B cell (primary cell): ENCODE data around the gene RIPK1. TPM values are rescaled to one million over a fixed set of nuclear protein-coding genes. Genes with fewer than 3 reads are reported as not detected.

Source experiments
- ATAC-seq: fragments of 200-7000 bp; cut with Tn5 transposase; one replicate; pipeline ENCODE4 v1.10.0; 2021; ENCODE audit warnings: low read depth, mild to moderate bottlenecking, moderate number of reproducible peaks, moderate library complexity
- CTCF ChIA-PET: fragments of 350-600 bp; sonication (Branson Sonifier 250); formaldehyde crosslinking; loops from one replicate; lab custom pipeline; 2021; ENCODE audit warnings: antibody characterized with exemption, inconsistent platforms; lab: Charles Lee
- POLR2A ChIA-PET: fragments of 350-600 bp; sonication (Branson Sonifier 250); formaldehyde crosslinking; loops from one replicate; lab custom pipeline; 2021; ENCODE audit warnings: antibody characterized with exemption; lab: Charles Lee
- DNase-seq: peaks from one replicate; pipeline ENCODE4 v3.0.0; 2013
- H2AFZ ChIP-seq: 2 replicates; pipeline ENCODE4 v1.6.1; 2012; ENCODE audit warnings: mild to moderate bottlenecking, low read depth, low read length; ENCODE audit not compliant: insufficient read depth, poor library complexity, severe bottlenecking
- H3K27ac ChIP-seq, 2 donors: 1 replicate in 1 of 2; 2 replicates in 1 of 2; pipeline ENCODE4 v1.5.1; 2012 to 2013; ENCODE audit warnings: low read length in 2 of 2, mild to moderate bottlenecking in 2 of 2, moderate library complexity in 1 of 2
- H3K27me3 ChIP-seq, 4 experiments: fragments of 200-600 bp in 1 of 4; sonication (generic) in 1 of 4; replicated peaks in 1 of 4; 1 replicate in 2 of 4; 2 replicates in 2 of 4; pipeline versions ENCODE4 v1.6.1 to v1.7.0; 2013 to 2016; ENCODE audit warnings: low read length in 3 of 4, mild to moderate bottlenecking in 2 of 4, mixed read lengths in 1 of 4, moderate library complexity in 1 of 4; ENCODE audit not compliant: insufficient read depth in 4 of 4, control insufficient read depth in 3 of 4; ENCODE audit errors: control extremely low read depth in 1 of 4
- H3K36me3 ChIP-seq, 2 experiments: replicated peaks in 1 of 2; 1 replicate in 1 of 2; 2 replicates in 1 of 2; pipeline versions ENCODE4 v1.6.1 to v1.7.1; 2013; ENCODE audit warnings: low read length in 1 of 2; ENCODE audit not compliant: insufficient read depth in 2 of 2, control insufficient read depth in 1 of 2; ENCODE audit errors: control extremely low read depth in 1 of 2, extremely low read depth in 1 of 2
- H3K4me1 ChIP-seq, 2 donors: fragments of 200-600 bp in 1 of 2; sonication (generic) in 1 of 2; 1 replicate in 1 of 2; 2 replicates in 1 of 2; pipeline versions ENCODE4 v1.5.1 to v1.6.1; 2013 to 2017; ENCODE audit warnings: low read length in 2 of 2; ENCODE audit not compliant: control insufficient read depth in 2 of 2, insufficient read depth in 2 of 2
- H3K4me2 ChIP-seq: replicated peaks from 2 replicates; pipeline ENCODE3; 2012; ENCODE audit warnings: mild to moderate bottlenecking, low read depth, low read length; ENCODE audit not compliant: poor library complexity, severe bottlenecking
- H3K4me3 ChIP-seq, 5 experiments: fragments of 200-600 bp in 1 of 5; sonication (generic) in 1 of 5; 1 replicate in 3 of 5; 2 replicates in 2 of 5; pipeline versions ENCODE4 v1.5.1 to v1.7.0; 2011 to 2016; ENCODE audit warnings: low read length in 4 of 5, mild to moderate bottlenecking in 4 of 5, low read depth in 2 of 5, control low read depth in 1 of 5, moderate library complexity in 1 of 5; ENCODE audit not compliant: insufficient read depth in 1 of 5; ENCODE audit errors: control extremely low read depth in 1 of 5, extremely low read depth in 1 of 5
- H3K79me2 ChIP-seq: fragments of 200-600 bp; sonication (generic); one replicate; pipeline ENCODE4 v1.6.0; 2016; ENCODE audit warnings: low read length; ENCODE audit not compliant: control insufficient read depth, insufficient read depth
- H3K9ac ChIP-seq: fragments of 200-600 bp; sonication (generic); 2 replicates; pipeline ENCODE4 v1.6.1; 2017; ENCODE audit warnings: mild to moderate bottlenecking, low read length, moderate library complexity
- H3K9me3 ChIP-seq, 3 donors: one replicate each; pipeline versions ENCODE4 v1.6.1 to v1.7.1; 2013; ENCODE audit warnings: low read length in 2 of 3; ENCODE audit not compliant: control insufficient read depth in 2 of 3, insufficient read depth in 1 of 3; ENCODE audit errors: control extremely low read depth in 1 of 3
- H4K20me1 ChIP-seq: 2 replicates; pipeline ENCODE4 v1.6.0; 2012; ENCODE audit warnings: mild to moderate bottlenecking, low read length; ENCODE audit not compliant: insufficient read depth, control insufficient read depth, poor library complexity, severe bottlenecking
- H3K27ac Mint-ChIP-seq: one replicate; pipeline ENCODE4 v1.8.0; 2021; ENCODE audit warnings: mixed read lengths
- H3K27me3 Mint-ChIP-seq: one replicate; pipeline ENCODE4 v1.8.0; 2021; ENCODE audit warnings: mixed read lengths
- H3K4me1 Mint-ChIP-seq: one replicate; pipeline ENCODE4 v1.8.0; 2021; ENCODE audit warnings: mixed read lengths
- H3K4me3 Mint-ChIP-seq: one replicate; pipeline ENCODE4 v1.8.0; 2021; ENCODE audit warnings: mixed read lengths
- H3K9me3 Mint-ChIP-seq: one replicate; pipeline ENCODE4 v1.8.0; 2022; ENCODE audit warnings: mixed read lengths; ENCODE audit not compliant: insufficient read depth
- CTCF ChIP-seq: fragments of 200-600 bp; IDR thresholded peaks from one replicate; pipeline ENCODE4 v1.8.0; 2022; ENCODE audit warnings: antibody characterized with exemption, mild to moderate bottlenecking
- EZH2 ChIP-seq: IDR thresholded peaks from 2 replicates; pipeline ENCODE4 v1.6.1; 2012; ENCODE audit warnings: borderline replicate concordance, low read depth, mild to moderate bottlenecking, moderate library complexity, low read length; ENCODE audit not compliant: insufficient read depth, poor library complexity, severe bottlenecking
- WGBS: methylation state at CpG from one replicate; pipeline ENCODE4 v1.1.5; 2013; ENCODE audit warnings: missing lambda C conversion rate; ENCODE audit not compliant: insufficient coverage; 5-methylcytosine and 5-hydroxymethylcytosine counted together
- intact Hi-C: fragments of 100-400 bp; cut with micrococcal nuclease; formaldehyde crosslinking; loops from one replicate; pipeline ENCODE4 v1.10.0; 2022
- polyA plus RNA-seq: library from polyadenylated mRNA; depleted of rRNA; stranded (reverse); fragments of >200 nt; gene quantifications from 2 replicates; pipeline ENCODE4 v1.2.3, GENCODE V29; 2012
- total RNA-seq, 2 donors: library from RNA; stranded (reverse); fragments of 120-200 nt in 1 of 2; gene quantifications; 1 replicate in 1 of 2; 2 replicates in 1 of 2; pipeline versions ENCODE4 v1.2.3 to v1.2.4, GENCODE V29; 2013 to 2022

The RIPK1 gene
- total and polyA plus RNA-seq, 2 donors (not counting 1 experiment from before 2014, with no cell fraction given) = 7.3 to 26.2 TPM

- no peaks in the 10 kb centered on the region for H3K9me3 Mint-ChIP-seq
- Histone ChIP-seq H3K79me2 (no peaks in the 10 kb centered on the region), H3K27ac (peak overlapping the region in 1 of 2 donors; percentile 51), H3K4me1 (peaks cover 10 to 18% of the 10 kb centered on the region in 2 donors), H3K9ac (peak overlapping the region; percentile 77), H3K36me3 (no peaks in the 10 kb centered on the region), H3K27me3 (peaks cover 0 to 10% (median 0%) of the 10 kb centered on the region in 4 experiments), H4K20me1 (no peaks in the 10 kb centered on the region), H3K4me2 (peak overlapping the region; percentile 89), H2AFZ (peak overlapping the region; percentile 92), H3K4me3 (peak overlapping the region in 4 of 5 experiments; percentile 71 to 81 (median 78)), H3K9me3 (no peaks in the 10 kb centered on the region)
- peak overlapping the region; percentile 83 for H3K4me3 Mint-ChIP-seq
- TF ChIP-seq EZH2 = no peak
- TF ChIP-seq CTCF = no peak
- DNase-seq = peak; percentile 81
- H3K27me3 Mint-ChIP-seq = peaks cover 4% of the 10 kb centered on the region
- peak; percentile 79 for ATAC-seq
- CTCF ChIA-PET = interaction anchor here (0.8 to 3.0 kb wide), 9 partner anchors 9 to 569 kb away, joined by 3 to 19 read pairs (median 4); partner anchors contain the start of gene TUBB2B
- peak overlapping the region; percentile 71 for H3K27ac Mint-ChIP-seq
- POLR2A ChIA-PET = interaction anchor here (0.6 to 1.3 kb wide), 2 partner anchors 65 to 96 kb away, joined by 4 read pairs; partner anchors contain the start of gene PSMG4
- WGBS = under 1% methylated on average over 51 of the region's 74 CpGs
- intact Hi-C loops = loop anchor here (1.0 to 5.0 kb wide), 7 partner anchors 36 to 974 kb away; partner anchors contain the start of genes BPHL and SERPINB1
- H3K4me1 Mint-ChIP-seq = peaks cover 23% of the 10 kb centered on the region
Observed at GRCh38 chr6:3162565-3163247, 94.4 kb downstream of the RIPK1 start.

GRCh38 chr6:3163248-3163594, 94.9 kb downstream of the RIPK1 start:
- ATAC-seq (peak; percentile 5), DNase-seq (no peak)
- H3K27ac ChIP-seq = no peak overlapping the region
- no peaks in the 10 kb centered on the region for H4K20me1 ChIP-seq
- WGBS = no CpG with 5 or more reads among the region's 13 CpGs
- TF ChIP-seq EZH2 (no peak), CTCF (no peak)
- CTCF ChIA-PET = interaction anchor here (1.0 to 3.0 kb wide), 7 partner anchors 9 to 91 kb away, joined by 3 to 19 read pairs (median 4); partner anchors contain the start of gene TUBB2B
- peak overlapping the region; percentile 83 for H3K4me3 Mint-ChIP-seq
- intact Hi-C loops = loop anchor here (1.0 to 5.0 kb wide), 5 partner anchors 45 to 974 kb away; partner anchors contain the start of genes BPHL and SERPINB1
- peak overlapping the region; percentile 36 to 81 (median 77) for H3K4me3 ChIP-seq
- peak overlapping the region; percentile 44 for H3K27ac Mint-ChIP-seq
- peak overlapping the region; percentile 77 for H3K9ac ChIP-seq
- H3K36me3 ChIP-seq = no peaks in the 10 kb centered on the region
- POLR2A ChIA-PET = no interaction called here
- H3K4me2 ChIP-seq = peak overlapping the region; percentile 89
- no peaks in the 10 kb centered on the region for H3K9me3 ChIP-seq
- peaks cover 0 to 10% (median 0%) of the 10 kb centered on the region in 4 experiments for H3K27me3 ChIP-seq
- H3K79me2 ChIP-seq = no peaks in the 10 kb centered on the region
- peaks cover 4% of the 10 kb centered on the region for H3K27me3 Mint-ChIP-seq
- H3K4me1 ChIP-seq = peaks cover 8 to 15% of the 10 kb centered on the region in 2 donors
- peak overlapping the region; percentile 20 for H2AFZ ChIP-seq
- peaks cover 21% of the 10 kb centered on the region for H3K4me1 Mint-ChIP-seq
- no peaks in the 10 kb centered on the region for H3K9me3 Mint-ChIP-seq
